Measurements from ENCODE around the gene RPL38. TPM values are rescaled to one million over a fixed set of nuclear protein-coding genes. Genes with fewer than 3 reads are reported as not detected.

RPL38 gene
- total RNA-seq, 1 donor from 2014 or later: 919 TPM

DNA sequence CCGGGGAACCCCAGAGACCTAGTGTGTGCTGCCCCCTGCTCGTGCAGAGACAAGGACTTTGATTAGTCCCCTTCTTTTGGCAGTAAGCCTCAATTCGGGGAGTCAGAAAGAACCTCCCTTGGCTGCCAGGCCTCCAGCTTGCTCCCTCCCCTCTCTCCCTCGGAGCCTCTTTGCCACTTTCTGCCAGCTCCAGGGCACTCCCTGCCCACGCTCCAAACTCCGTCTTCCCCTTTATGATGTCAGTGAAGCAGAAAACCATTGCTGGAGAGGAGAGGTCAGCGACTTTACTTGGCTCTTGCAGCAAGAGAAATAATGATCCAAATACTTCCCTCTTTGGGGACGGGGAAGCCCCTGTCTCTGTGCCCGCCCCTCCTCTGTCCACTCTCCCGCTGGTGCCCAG lies 38.0 kb downstream of the RPL38 start:
- no peaks in the 10 kb centered on the region for H3K36me3 ChIP-seq (ENCODE audit: insufficient read depth, low read length)
- H3K27ac ChIP-seq (ENCODE audit: low read depth, low read length): no peak overlapping the region
- H3K4me1 ChIP-seq (ENCODE audit: insufficient read depth, low read length): no peaks in the 10 kb centered on the region
- H3K9ac ChIP-seq (ENCODE audit: low read length): no peak overlapping the region
- H3K27ac Mint-ChIP-seq (ENCODE audit: unreplicated experiment): no peak overlapping the region
- H4K20me1 ChIP-seq (ENCODE audit: insufficient read depth, low read length): no peaks in the 10 kb centered on the region
- no peak overlapping the region for H2AFZ ChIP-seq (ENCODE audit: low read depth, low read length)
- no peaks in the 10 kb centered on the region for H3K79me2 ChIP-seq (ENCODE audit: insufficient read depth, low read length)
- no peak overlapping the region for H3K4me3 ChIP-seq (ENCODE audit: insufficient read depth, low read depth, low read length)
- H3K36me3 Mint-ChIP-seq (ENCODE audit: low read depth, unreplicated experiment): peaks cover 8% of the 10 kb centered on the region
- peaks cover 1% of the 10 kb centered on the region for H3K9me3 Mint-ChIP-seq (ENCODE audit: unreplicated experiment)
- DNase-seq (ENCODE audit: low read depth): no peak
- H3K4me2 ChIP-seq (ENCODE audit: low read length): no peak overlapping the region
- peaks cover 17% of the 10 kb centered on the region for H3K27me3 Mint-ChIP-seq (ENCODE audit: low read depth, unreplicated experiment)
- H3K4me3 Mint-ChIP-seq (ENCODE audit: unreplicated experiment): no peak overlapping the region
- H3K9me3 ChIP-seq (ENCODE audit: insufficient read depth, low read depth, low read length): no peaks in the 10 kb centered on the region
- H3K4me1 Mint-ChIP-seq (ENCODE audit: low read depth, unreplicated experiment): peaks cover 5% of the 10 kb centered on the region
- TF ChIP-seq, protein P1, sequence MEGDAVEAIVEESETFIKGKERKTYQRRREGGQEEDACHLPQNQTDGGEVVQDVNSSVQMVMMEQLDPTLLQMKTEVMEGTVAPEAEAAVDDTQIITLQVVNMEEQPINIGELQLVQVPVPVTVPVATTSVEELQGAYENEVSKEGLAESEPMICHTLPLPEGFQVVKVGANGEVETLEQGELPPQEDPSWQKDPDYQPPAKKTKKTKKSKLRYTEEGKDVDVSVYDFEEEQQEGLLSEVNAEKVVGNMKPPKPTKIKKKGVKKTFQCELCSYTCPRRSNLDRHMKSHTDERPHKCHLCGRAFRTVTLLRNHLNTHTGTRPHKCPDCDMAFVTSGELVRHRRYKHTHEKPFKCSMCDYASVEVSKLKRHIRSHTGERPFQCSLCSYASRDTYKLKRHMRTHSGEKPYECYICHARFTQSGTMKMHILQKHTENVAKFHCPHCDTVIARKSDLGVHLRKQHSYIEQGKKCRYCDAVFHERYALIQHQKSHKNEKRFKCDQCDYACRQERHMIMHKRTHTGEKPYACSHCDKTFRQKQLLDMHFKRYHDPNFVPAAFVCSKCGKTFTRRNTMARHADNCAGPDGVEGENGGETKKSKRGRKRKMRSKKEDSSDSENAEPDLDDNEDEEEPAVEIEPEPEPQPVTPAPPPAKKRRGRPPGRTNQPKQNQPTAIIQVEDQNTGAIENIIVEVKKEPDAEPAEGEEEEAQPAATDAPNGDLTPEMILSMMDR (IDR thresholded peaks at IDR 0.05; ENCODE audit: insufficient read depth, low read depth, low read length): no peak
- no peak for TF ChIP-seq EZH2 (IDR thresholded peaks at IDR 0.05; ENCODE audit: insufficient read depth, low read length)
- no peak for FAIRE-seq
- H3K27me3 ChIP-seq (ENCODE audit: insufficient read depth, low read length): no peaks in the 10 kb centered on the region

DNA sequence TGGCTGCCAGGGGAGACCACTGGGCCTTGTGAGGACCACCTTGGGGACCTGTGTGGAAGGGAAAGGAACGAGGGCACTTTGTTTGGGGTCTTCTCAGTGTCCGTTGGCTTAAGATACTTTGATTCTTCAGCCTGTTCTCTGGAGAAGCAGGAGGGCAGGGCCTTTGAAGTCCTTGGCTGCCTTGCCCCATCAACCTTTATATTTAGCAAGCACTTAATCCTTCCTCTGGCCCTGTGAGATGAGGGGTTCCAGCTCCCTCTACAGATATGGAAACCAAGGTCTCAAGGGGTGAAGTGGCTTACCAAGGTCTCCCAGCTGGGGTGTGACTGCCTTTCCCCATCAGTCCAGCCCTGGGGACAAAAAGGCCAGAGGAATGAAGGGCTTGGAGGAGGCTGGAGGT lies 38.4 kb downstream of the RPL38 start:
- no peak for DNase-seq (ENCODE audit: low read depth)
- Mint-ChIP-seq H3K27ac (ENCODE audit: unreplicated experiment) (no peak overlapping the region), H3K27me3 (ENCODE audit: low read depth, unreplicated experiment) (peaks cover 20% of the 10 kb centered on the region), H3K9me3 (ENCODE audit: unreplicated experiment) (peaks cover 5% of the 10 kb centered on the region), H3K4me3 (ENCODE audit: unreplicated experiment) (no peak overlapping the region), H3K36me3 (ENCODE audit: low read depth, unreplicated experiment) (peaks cover 11% of the 10 kb centered on the region), H3K4me1 (ENCODE audit: low read depth, unreplicated experiment) (peaks cover 5% of the 10 kb centered on the region)
- Histone ChIP-seq H3K27ac (ENCODE audit: low read depth, low read length) (no peak overlapping the region), H3K4me1 (ENCODE audit: insufficient read depth, low read length) (no peaks in the 10 kb centered on the region), H3K4me3 (ENCODE audit: insufficient read depth, low read depth, low read length) (no peak overlapping the region), H3K4me2 (ENCODE audit: low read length) (no peak overlapping the region), H3K79me2 (ENCODE audit: insufficient read depth, low read length) (no peaks in the 10 kb centered on the region), H4K20me1 (ENCODE audit: insufficient read depth, low read length) (no peaks in the 10 kb centered on the region), H3K27me3 (ENCODE audit: insufficient read depth, low read length) (no peaks in the 10 kb centered on the region), H2AFZ (ENCODE audit: low read depth, low read length) (no peak overlapping the region), H3K9me3 (ENCODE audit: insufficient read depth, low read depth, low read length) (no peaks in the 10 kb centered on the region), H3K36me3 (ENCODE audit: insufficient read depth, low read length) (no peaks in the 10 kb centered on the region), H3K9ac (ENCODE audit: low read length) (no peak overlapping the region)
- no peak for TF ChIP-seq EZH2 (IDR thresholded peaks at IDR 0.05; ENCODE audit: insufficient read depth, low read length)
- TF ChIP-seq, protein P1 (IDR thresholded peaks at IDR 0.05; ENCODE audit: insufficient read depth, low read depth, low read length): no peak
- FAIRE-seq: no peak

DNA sequence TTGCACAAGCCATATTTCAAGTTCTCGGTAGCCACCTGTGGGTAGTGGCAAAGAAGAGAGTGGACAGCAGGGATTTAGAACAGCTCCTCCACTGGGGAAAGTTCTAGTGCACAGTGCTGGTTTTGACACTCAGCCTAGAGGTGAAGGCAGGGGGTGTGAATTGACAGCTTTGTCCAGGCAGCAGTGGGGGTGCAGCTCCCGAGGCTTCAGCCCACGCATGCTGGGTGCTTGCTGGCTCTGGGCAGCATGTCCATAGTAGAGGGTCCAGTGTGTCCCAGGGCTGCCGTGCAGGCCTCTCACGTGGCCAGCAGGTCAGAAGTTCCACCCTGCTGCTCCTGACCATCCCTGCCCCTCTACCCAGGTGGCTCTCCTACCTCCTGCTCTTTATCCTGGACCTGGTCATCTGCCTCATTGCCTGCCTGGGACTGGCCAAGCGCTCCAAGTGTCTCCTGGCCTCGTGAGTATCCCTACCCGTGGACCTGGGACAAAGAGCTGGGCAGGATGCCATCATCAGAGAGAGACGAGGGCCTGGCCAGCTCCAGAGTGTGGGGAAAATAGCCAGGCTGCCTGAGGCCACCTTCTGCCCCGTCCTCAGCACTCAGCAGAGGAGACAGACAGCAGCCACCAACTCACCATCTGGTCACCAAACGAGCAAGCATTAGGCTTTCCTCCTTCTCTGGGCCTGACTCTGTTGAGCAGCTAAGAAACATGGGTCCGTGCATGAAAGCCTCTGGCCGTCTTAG lies 39.7 kb downstream of the RPL38 start:
- Histone ChIP-seq H4K20me1 (ENCODE audit: insufficient read depth, low read length) (no peaks in the 10 kb centered on the region), H3K27ac (ENCODE audit: low read depth, low read length) (no peak overlapping the region), H3K4me1 (ENCODE audit: insufficient read depth, low read length) (no peaks in the 10 kb centered on the region), H3K36me3 (ENCODE audit: insufficient read depth, low read length) (no peaks in the 10 kb centered on the region), H3K4me2 (ENCODE audit: low read length) (no peak overlapping the region), H3K9me3 (ENCODE audit: insufficient read depth, low read depth, low read length) (no peaks in the 10 kb centered on the region), H2AFZ (ENCODE audit: low read depth, low read length) (no peak overlapping the region), H3K27me3 (ENCODE audit: insufficient read depth, low read length) (no peaks in the 10 kb centered on the region), H3K79me2 (ENCODE audit: insufficient read depth, low read length) (no peaks in the 10 kb centered on the region), H3K4me3 (ENCODE audit: insufficient read depth, low read depth, low read length) (no peak overlapping the region), H3K9ac (ENCODE audit: low read length) (no peak overlapping the region)
- Mint-ChIP-seq H3K4me1 (ENCODE audit: low read depth, unreplicated experiment) (peaks cover 5% of the 10 kb centered on the region), H3K4me3 (ENCODE audit: unreplicated experiment) (no peak overlapping the region), H3K27me3 (ENCODE audit: low read depth, unreplicated experiment) (peaks cover 20% of the 10 kb centered on the region), H3K9me3 (ENCODE audit: unreplicated experiment) (peaks cover 5% of the 10 kb centered on the region), H3K36me3 (ENCODE audit: low read depth, unreplicated experiment) (peaks cover 14% of the 10 kb centered on the region), H3K27ac (ENCODE audit: unreplicated experiment) (no peak overlapping the region)
- TF ChIP-seq EZH2 (IDR thresholded peaks at IDR 0.05; ENCODE audit: insufficient read depth, low read length): no peak
- TF ChIP-seq, protein P1 (IDR thresholded peaks at IDR 0.05; ENCODE audit: insufficient read depth, low read depth, low read length): no peak
- FAIRE-seq (no peak), DNase-seq (ENCODE audit: low read depth) (no peak)
